H9 (cell line): Measurements from ENCODE around the gene TSPAN4. TPM values are rescaled to one million over a fixed set of nuclear protein-coding genes. Genes with fewer than 3 reads are reported as not detected.

Experiments used
- DNase-seq: peaks from one replicate; pipeline ENCODE4 v3.0.0-alpha.2; 2017
- H2AFZ ChIP-seq: one replicate; pipeline ENCODE4 v1.6.1; 2013; ENCODE audit warnings: mild to moderate bottlenecking, low read length, control low read depth, moderate library complexity
- H2AK5ac ChIP-seq: 2 replicates; pipeline ENCODE4 v1.6.1; 2013; ENCODE audit warnings: low read length, control low read depth, mixed read lengths; ENCODE audit not compliant: insufficient read length
- H2BK120ac ChIP-seq: one replicate; pipeline ENCODE4 v1.6.1; 2013; ENCODE audit warnings: low read depth, mild to moderate bottlenecking, low read length, control low read depth, inconsistent platforms; ENCODE audit not compliant: poor library complexity, severe bottlenecking
- H2BK12ac ChIP-seq: 2 replicates; pipeline ENCODE4 v1.6.1; 2013; ENCODE audit warnings: low read length, control low read depth, mixed read lengths, low read depth; ENCODE audit not compliant: insufficient read length
- H2BK15ac ChIP-seq: 2 replicates; pipeline ENCODE4 v1.6.1; 2013; ENCODE audit warnings: low read depth, low read length, control low read depth
- H2BK20ac ChIP-seq: one replicate; pipeline ENCODE4 v1.6.1; 2013; ENCODE audit warnings: low read depth, mild to moderate bottlenecking, low read length, control low read depth, inconsistent platforms; ENCODE audit not compliant: poor library complexity, severe bottlenecking
- H2BK5ac ChIP-seq: 2 replicates; pipeline ENCODE4 v1.6.1; 2013; ENCODE audit warnings: low read length, control low read depth, mixed read lengths; ENCODE audit not compliant: insufficient read length
- H3K14ac ChIP-seq: 2 replicates; pipeline ENCODE4 v1.6.1; 2013; ENCODE audit warnings: low read length, control low read depth; ENCODE audit not compliant: insufficient read depth
- H3K18ac ChIP-seq: 2 replicates; pipeline ENCODE4 v1.6.1; 2013; ENCODE audit warnings: low read depth, mild to moderate bottlenecking, mixed read lengths, low read length, control low read depth; ENCODE audit not compliant: insufficient read length
- H3K23ac ChIP-seq: 2 replicates; pipeline ENCODE4 v1.6.1; 2013; ENCODE audit warnings: low read length, control low read depth, mixed read lengths, low read depth; ENCODE audit not compliant: insufficient read length
- H3K23me2 ChIP-seq: 2 replicates; pipeline ENCODE4 v1.6.1; 2013; ENCODE audit warnings: low read depth, mild to moderate bottlenecking, mixed read lengths, low read length, control low read depth; ENCODE audit not compliant: insufficient read length, poor library complexity, severe bottlenecking
- H3K27ac ChIP-seq: 2 replicates; pipeline ENCODE4 v1.5.1; 2013; ENCODE audit warnings: low read length, control low read depth, mixed read lengths, low read depth; ENCODE audit not compliant: insufficient read length
- H3K27me3 ChIP-seq: 2 replicates; pipeline ENCODE4 v1.6.1; 2013; ENCODE audit warnings: low read length, control low read depth, inconsistent platforms; ENCODE audit not compliant: insufficient read depth
- H3K4ac ChIP-seq: 2 replicates; pipeline ENCODE4 v1.6.1; 2013; ENCODE audit warnings: low read depth, mild to moderate bottlenecking, control low read depth, inconsistent platforms, low read length, moderate library complexity
- H3K4me1 ChIP-seq: 2 replicates; pipeline ENCODE4 v1.6.1; 2013; ENCODE audit warnings: low read length, control low read depth, inconsistent platforms; ENCODE audit not compliant: insufficient read depth
- H3K4me2 ChIP-seq: 2 replicates; pipeline ENCODE4 v1.6.1; 2013; ENCODE audit warnings: low read length, control low read depth, mixed read lengths; ENCODE audit not compliant: insufficient read length, insufficient read depth
- H3K56ac ChIP-seq: 2 replicates; pipeline ENCODE4 v1.6.1; 2013; ENCODE audit warnings: low read depth, mild to moderate bottlenecking, mixed read lengths, low read length, control low read depth; ENCODE audit not compliant: insufficient read length
- H3K79me1 ChIP-seq: 2 replicates; pipeline ENCODE4 v1.6.1; 2013; ENCODE audit warnings: low read depth, mild to moderate bottlenecking, moderate library complexity, low read length, control low read depth, inconsistent platforms; ENCODE audit not compliant: insufficient read depth, poor library complexity, severe bottlenecking
- H3K79me2 ChIP-seq: 2 replicates; pipeline ENCODE4 v1.6.1; 2013; ENCODE audit warnings: low read length, control low read depth, inconsistent platforms; ENCODE audit not compliant: insufficient read depth
- H3K9ac ChIP-seq: 2 replicates; pipeline ENCODE4 v1.6.1; 2013; ENCODE audit warnings: low read length, control low read depth, mixed read lengths; ENCODE audit not compliant: insufficient read length; ENCODE audit errors: extremely low read depth
- H3K9me3 ChIP-seq: one replicate; pipeline ENCODE4 v1.6.1; 2013; ENCODE audit warnings: low read depth, low read length, inconsistent platforms; ENCODE audit not compliant: control insufficient read depth
- H3T11ph ChIP-seq: one replicate; pipeline ENCODE4 v1.6.1; 2013; ENCODE audit warnings: mild to moderate bottlenecking, low read length, control low read depth, inconsistent platforms
- H4K20me1 ChIP-seq: one replicate; pipeline ENCODE4 v1.6.1; 2013; ENCODE audit not compliant: control insufficient read depth, insufficient read length, insufficient read depth
- H4K5ac ChIP-seq: 2 replicates; pipeline ENCODE4 v1.6.1; 2013; ENCODE audit warnings: low read depth, mild to moderate bottlenecking, mixed read lengths, low read length, control low read depth; ENCODE audit not compliant: insufficient read length
- H4K8ac ChIP-seq: replicated peaks from 2 replicates; pipeline ENCODE4 v1.6.1; 2013; ENCODE audit warnings: low read length, control low read depth, mixed read lengths, low read depth; ENCODE audit not compliant: insufficient read length
- H4K91ac ChIP-seq: 2 replicates; pipeline ENCODE4 v1.6.1; 2013; ENCODE audit warnings: low read depth, mild to moderate bottlenecking, moderate library complexity, mixed read lengths, low read length, control low read depth; ENCODE audit not compliant: insufficient read length
- H3K27ac Mint-ChIP-seq, 3 experiments: 2 replicates in 2 of 3; 3 replicates in 1 of 3; pipeline ENCODE4 v1.8.0; 2020 to 2021; ENCODE audit warnings: mixed read lengths in 3 of 3, mild to moderate bottlenecking in 1 of 3, moderate library complexity in 1 of 3
- H3K27me3 Mint-ChIP-seq: 2 replicates; pipeline ENCODE4 v1.8.0; 2021; ENCODE audit warnings: low read depth, mild to moderate bottlenecking, moderate library complexity, mixed read lengths
- H3K36me3 Mint-ChIP-seq, 3 experiments: 2 replicates in 2 of 3; 3 replicates in 1 of 3; pipeline ENCODE4 v1.8.0; 2020 to 2021; ENCODE audit warnings: low read depth in 3 of 3, mixed read lengths in 3 of 3; ENCODE audit not compliant: insufficient read depth in 1 of 3
- H3K4me1 Mint-ChIP-seq, 2 experiments: 2 replicates each; pipeline ENCODE4 v1.8.0; 2020; ENCODE audit warnings: mixed read lengths in 2 of 2
- H3K4me3 Mint-ChIP-seq, 2 experiments: 2 replicates in 1 of 2; 3 replicates in 1 of 2; pipeline ENCODE4 v1.8.0; 2020 to 2021; ENCODE audit warnings: mild to moderate bottlenecking in 2 of 2, mixed read lengths in 2 of 2, moderate library complexity in 1 of 2
- H3K9me3 Mint-ChIP-seq, 2 experiments: 2 replicates in 1 of 2; 3 replicates in 1 of 2; pipeline ENCODE4 v1.8.0; 2020; ENCODE audit warnings: mild to moderate bottlenecking in 2 of 2, mixed read lengths in 2 of 2, moderate library complexity in 1 of 2
- WGBS: extraction: QIAGEN DNeasy Blood & Tissue Kit; methylation state at CpG from one replicate; pipeline ENCODE4 v1.1.7; 2013; ENCODE audit warnings: missing lambda C conversion rate, low lambda C conversion rate, mixed read lengths; ENCODE audit not compliant: insufficient read length; ENCODE audit errors: extremely low coverage; 5-methylcytosine and 5-hydroxymethylcytosine counted together
- total RNA-seq: library from RNA; stranded (reverse); gene quantifications from 2 replicates; pipeline ENCODE4 v1.2.1, GENCODE V29; 2021
- TF ChIP-seq, protein P1 (sequence below): fragments of 200-600 bp; sonication (generic); conservative IDR thresholded peaks from 3 replicates; pipeline ENCODE4 v1.8.0; 2021; ENCODE audit warnings: antibody characterized with exemption, mild to moderate bottlenecking

TSPAN4 gene
- total RNA-seq, 1 experiment from 2014 or later, result 64.6 TPM

DNA sequence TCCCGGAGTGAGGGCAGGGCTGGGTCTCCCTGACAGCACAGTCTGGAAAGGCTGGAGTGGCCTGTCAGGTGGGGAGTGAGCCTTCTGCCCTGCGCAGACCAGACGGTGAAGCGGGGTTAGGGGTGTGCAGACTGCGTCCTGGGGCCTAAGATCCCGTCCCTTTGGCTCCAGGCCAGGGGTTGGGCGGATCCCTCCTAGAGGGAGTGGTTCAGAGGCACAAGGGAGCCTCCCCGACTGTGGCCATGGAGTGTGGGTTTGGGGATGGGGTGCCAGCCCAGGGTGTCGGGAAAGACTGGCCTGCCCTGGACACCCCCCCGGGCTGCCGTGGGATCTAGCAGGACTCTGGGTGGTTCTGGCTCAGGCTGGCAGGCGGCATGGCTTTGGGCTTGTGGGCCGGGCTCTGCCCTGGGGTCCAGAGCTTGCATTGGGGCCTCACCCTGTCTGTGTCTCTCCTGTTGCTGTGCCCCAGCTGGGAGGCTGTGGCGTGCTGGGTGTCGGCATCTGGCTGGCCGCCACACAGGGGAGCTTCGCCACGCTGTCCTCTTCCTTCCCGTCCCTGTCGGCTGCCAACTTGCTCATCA, 19.5 kb downstream of the TSPAN4 start:
- 0 out of 7 replicates have a peak overlapping the region, but pooled peaks of 1 of the 3 experiments have one; percentile 51 for H3K27ac Mint-ChIP-seq
- DNase-seq, result no peak

More for the DNA sequence above, 19.5 kb downstream of the TSPAN4 start:
- Mint-ChIP-seq H3K4me1 (peaks cover 18 to 58% of the 10 kb centered on the region in 2 experiments), H3K9me3 (no peaks in the 10 kb centered on the region), H3K4me3 (peak overlapping the region in 1 of 2 experiments; percentile 64; a peak in 3 of 5 replicates), H3K27me3 (peaks cover 21% of the 10 kb centered on the region), H3K36me3 (peaks cover 1 to 17% (median 5%) of the 10 kb centered on the region in 3 experiments; a peak in 4 of 7 replicates)
- no peak overlapping the region for H3K9ac ChIP-seq
- no peak overlapping the region for H2BK12ac ChIP-seq
- H4K8ac ChIP-seq, result no peak overlapping the region
- H3K27me3 ChIP-seq, result no peaks in the 10 kb centered on the region
- no peaks in the 10 kb centered on the region for H3K9me3 ChIP-seq
- H3K4me1 ChIP-seq, result no peaks in the 10 kb centered on the region; the same call in 1 of the 2 replicates
- no peak overlapping the region for H3K18ac ChIP-seq
- H3K23ac ChIP-seq, result no peak overlapping the region
- TF ChIP-seq, protein P1, sequence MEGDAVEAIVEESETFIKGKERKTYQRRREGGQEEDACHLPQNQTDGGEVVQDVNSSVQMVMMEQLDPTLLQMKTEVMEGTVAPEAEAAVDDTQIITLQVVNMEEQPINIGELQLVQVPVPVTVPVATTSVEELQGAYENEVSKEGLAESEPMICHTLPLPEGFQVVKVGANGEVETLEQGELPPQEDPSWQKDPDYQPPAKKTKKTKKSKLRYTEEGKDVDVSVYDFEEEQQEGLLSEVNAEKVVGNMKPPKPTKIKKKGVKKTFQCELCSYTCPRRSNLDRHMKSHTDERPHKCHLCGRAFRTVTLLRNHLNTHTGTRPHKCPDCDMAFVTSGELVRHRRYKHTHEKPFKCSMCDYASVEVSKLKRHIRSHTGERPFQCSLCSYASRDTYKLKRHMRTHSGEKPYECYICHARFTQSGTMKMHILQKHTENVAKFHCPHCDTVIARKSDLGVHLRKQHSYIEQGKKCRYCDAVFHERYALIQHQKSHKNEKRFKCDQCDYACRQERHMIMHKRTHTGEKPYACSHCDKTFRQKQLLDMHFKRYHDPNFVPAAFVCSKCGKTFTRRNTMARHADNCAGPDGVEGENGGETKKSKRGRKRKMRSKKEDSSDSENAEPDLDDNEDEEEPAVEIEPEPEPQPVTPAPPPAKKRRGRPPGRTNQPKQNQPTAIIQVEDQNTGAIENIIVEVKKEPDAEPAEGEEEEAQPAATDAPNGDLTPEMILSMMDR, result no peak
- no peak overlapping the region for H3K27ac ChIP-seq
- no peak overlapping the region for H2AK5ac ChIP-seq
- no peaks in the 10 kb centered on the region for H3K23me2 ChIP-seq
- H3K56ac ChIP-seq, result no peak overlapping the region
- H3K4ac ChIP-seq, result no peak overlapping the region
- H3K4me2 ChIP-seq, result no peak overlapping the region
- no peak overlapping the region for H4K5ac ChIP-seq
- H4K20me1 ChIP-seq, result no peaks in the 10 kb centered on the region
- H2AFZ ChIP-seq, result no peak overlapping the region
- H3K79me2 ChIP-seq, result no peaks in the 10 kb centered on the region
- no peaks in the 10 kb centered on the region for H3K79me1 ChIP-seq
- H4K91ac ChIP-seq, result no peak overlapping the region
- no peak overlapping the region for H2BK20ac ChIP-seq
- H3K14ac ChIP-seq, result no peak overlapping the region
- no peak overlapping the region for H3T11ph ChIP-seq
- H2BK120ac ChIP-seq, result no peak overlapping the region
- H2BK5ac ChIP-seq, result no peak overlapping the region
- no peak overlapping the region for H2BK15ac ChIP-seq
- no CpG with 5 or more reads among the region's 20 CpGs for WGBS
